A549 (cell line): ENCODE results near the gene DERL3. TPM values are rescaled to one million over a fixed set of nuclear protein-coding genes. Genes with fewer than 3 reads are reported as not detected.

Source experiments
- ATAC-seq, 2 experiments: fragments of 200-7000 bp in 1 of 2; fragments of >200 bp in 1 of 2; cut with Nextera tagmentation in 1 of 2; cut with Tn5 transposase in 1 of 2; 3 replicates each; pipeline versions ENCODE4 v1.8.0 to v1.9.1; 2018 to 2020; ENCODE audit warnings: mild to moderate bottlenecking in 1 of 2, moderate library complexity in 1 of 2
- CTCF ChIA-PET: fragments of 300-600 bp; sonication (Branson Sonifier 250); formaldehyde crosslinking; extraction: SDS; loops from one replicate; lab custom pipeline; 2021; ENCODE audit warnings: antibody characterized with exemption, inconsistent platforms; lab: Yijun Ruan, JAX
- POLR2A ChIA-PET: fragments of 350-600 bp; formaldehyde crosslinking; extraction: SDS; loops from one replicate; lab custom pipeline; 2021; ENCODE audit warnings: antibody characterized with exemption, inconsistent platforms; lab: Yijun Ruan, JAX
- DNase-seq, 2 experiments: peaks; one replicate each; pipeline versions ENCODE4 v3.0.0 to v3.0.0-alpha.2; 2011 to 2016; ENCODE audit warnings: low read depth in 1 of 2, low spot score in 1 of 2
- FAIRE-seq: peaks from 2 replicates; lab custom pipeline; 2011; peaks lifted over from hg19 to GRCh38; lab: Jason Lieb, UNC
- H3K27ac ChIP-seq, 2 experiments: fragments of >200 bp; sonication (Bioruptor Twin); formaldehyde crosslinking; 3 replicates each; pipeline ENCODE4 v1.5.1; 2016 to 2017
- H3K4me1 ChIP-seq: fragments of >200 bp; sonication (Bioruptor Twin); formaldehyde crosslinking; 3 replicates; pipeline ENCODE4 v1.6.1; 2016
- H3K4me2 ChIP-seq: fragments of >200 bp; sonication (Bioruptor Twin); formaldehyde crosslinking; 3 replicates; pipeline ENCODE4 v1.6.1; 2016
- H3K4me3 ChIP-seq: fragments of >200 bp; sonication (Bioruptor Twin); formaldehyde crosslinking; 3 replicates; pipeline ENCODE4 v1.5.1; 2016
- H3K9me3 ChIP-seq: fragments of >200 bp; sonication (Bioruptor Twin); formaldehyde crosslinking; 3 replicates; pipeline ENCODE4 v1.6.1; 2016
- BHLHE40 ChIP-seq: IDR thresholded peaks from 2 replicates; pipeline ENCODE4 v1.6.1; 2012; ENCODE audit warnings: low read depth, low read length, inconsistent platforms
- CBX8 ChIP-seq: fragments of 200-600 bp; sonication (generic); IDR thresholded peaks from 2 replicates; pipeline ENCODE4 v1.6.1; 2016
- CEBPB ChIP-seq, 2 experiments: fragments of >200 bp in 1 of 2; sonication (Bioruptor Twin) in 1 of 2; formaldehyde crosslinking in 1 of 2; IDR thresholded peaks; 2 replicates each; pipeline ENCODE4 v1.6.1; 2012 to 2016
- CHD4 ChIP-seq: fragments of 200-600 bp; sonication (generic); IDR thresholded peaks from 2 replicates; pipeline ENCODE4 v1.6.1; 2016; ENCODE audit warnings: antibody characterized with exemption, mild to moderate bottlenecking, borderline replicate concordance
- EHF ChIP-seq: fragments of 250-450 bp; sonication (Bioruptor Pico); IDR thresholded peaks from 2 replicates; pipeline ENCODE4 v1.5.0; 2020; ENCODE audit warnings: mild to moderate bottlenecking
- EHMT2 ChIP-seq: fragments of 200-600 bp; sonication (generic); IDR thresholded peaks from 2 replicates; pipeline ENCODE4 v1.6.1; 2016; ENCODE audit warnings: antibody characterized with exemption, low read depth, mild to moderate bottlenecking, moderate library complexity
- EP300 ChIP-seq, 2 experiments: fragments of >200 bp; sonication (Bioruptor Twin); formaldehyde crosslinking; IDR thresholded peaks; 2 replicates in 1 of 2; 3 replicates in 1 of 2; pipeline ENCODE4 v1.6.1; 2016 to 2017
- ESRRA ChIP-seq: fragments of 150-350 bp; IDR thresholded peaks from 2 replicates; pipeline ENCODE4 v1.6.1; 2014; ENCODE audit warnings: mild to moderate bottlenecking, low read length, borderline replicate concordance
- FOSB ChIP-seq: fragments of 250-450 bp; sonication (Bioruptor Pico); IDR thresholded peaks from 2 replicates; pipeline ENCODE4 v1.5.0; 2020; ENCODE audit warnings: mild to moderate bottlenecking, moderate library complexity
- FOSL2 ChIP-seq, 2 experiments: fragments of 450-650 bp in 1 of 2; fragments of >200 bp in 1 of 2; sonication (Bioruptor Twin) in 1 of 2; formaldehyde crosslinking; IDR thresholded peaks; 2 replicates each; pipeline versions ENCODE4 v1.5.0 to v1.6.1; 2016 to 2020; ENCODE audit warnings: mild to moderate bottlenecking in 1 of 2, moderate library complexity in 1 of 2
- FOXS1 ChIP-seq: fragments of 250-450 bp; sonication (Bioruptor Pico); IDR thresholded peaks from 2 replicates; pipeline ENCODE4 v1.5.0; 2020; ENCODE audit warnings: mild to moderate bottlenecking, moderate library complexity
- JUN ChIP-seq, 2 experiments: fragments of >200 bp; sonication (Bioruptor Twin); formaldehyde crosslinking; IDR thresholded peaks; 2 replicates in 1 of 2; 3 replicates in 1 of 2; pipeline ENCODE4 v1.6.1; 2016 to 2017
- JUNB ChIP-seq: fragments of >200 bp; sonication (Bioruptor Twin); formaldehyde crosslinking; IDR thresholded peaks from 2 replicates; pipeline ENCODE4 v1.6.1; 2016
- MAFK ChIP-seq: fragments of 450-650 bp; IDR thresholded peaks from 2 replicates; pipeline ENCODE4 v1.6.1; 2014; ENCODE audit not compliant: partially characterized antibody
- MAZ ChIP-seq: fragments of 150-350 bp; IDR thresholded peaks from 2 replicates; pipeline ENCODE4 v1.6.1; 2014; ENCODE audit warnings: antibody characterized with exemption, low read depth, low read length, borderline replicate concordance
- MYC ChIP-seq: IDR thresholded peaks from 2 replicates; pipeline ENCODE4 v1.6.1; 2012; ENCODE audit warnings: mild to moderate bottlenecking, inconsistent platforms, low read length, improper control_type of control experiment, borderline replicate concordance
- NPAS2 ChIP-seq: fragments of 250-450 bp; sonication (Bioruptor Pico); IDR thresholded peaks from 2 replicates; pipeline ENCODE4 v1.8.0; 2022; ENCODE audit warnings: mild to moderate bottlenecking, moderate library complexity, borderline replicate concordance
- POLR2AphosphoS2 ChIP-seq: conservative IDR thresholded peaks from 2 replicates; pipeline ENCODE4 v1.6.1; 2012; ENCODE audit warnings: low read length, improper control_type of control experiment, inconsistent platforms
- RARB ChIP-seq: fragments of 250-450 bp; sonication (Bioruptor Pico); IDR thresholded peaks from 2 replicates; pipeline ENCODE4 v1.8.0; 2021; ENCODE audit warnings: mild to moderate bottlenecking, moderate library complexity
- RCOR1 ChIP-seq: fragments of 150-350 bp; IDR thresholded peaks from 2 replicates; pipeline ENCODE4 v1.6.1; 2014; ENCODE audit warnings: antibody characterized with exemption, low read length, low read depth
- RFX5 ChIP-seq: fragments of 450-650 bp; IDR thresholded peaks from 2 replicates; pipeline ENCODE4 v1.7.1; 2014; ENCODE audit warnings: antibody characterized with exemption, mild to moderate bottlenecking, moderate library complexity
- SREBF2 ChIP-seq: fragments of 450-650 bp; IDR thresholded peaks from 2 replicates; pipeline ENCODE4 v1.6.1; 2014; ENCODE audit warnings: mild to moderate bottlenecking, moderate library complexity
- TFCP2L1 ChIP-seq: fragments of 250-450 bp; sonication (Bioruptor Pico); IDR thresholded peaks from 2 replicates; pipeline ENCODE4 v1.5.0; 2021; ENCODE audit warnings: mild to moderate bottlenecking
- TP53 ChIP-seq: fragments of 250-450 bp; sonication (Bioruptor Pico); IDR thresholded peaks from 2 replicates; pipeline ENCODE4 v1.5.0; 2021; ENCODE audit warnings: mild to moderate bottlenecking, moderate library complexity
- ZNF302 ChIP-seq: fragments of 250-450 bp; sonication (Bioruptor Pico); IDR thresholded peaks from 2 replicates; pipeline ENCODE4 v1.9.0; 2021; ENCODE audit warnings: inconsistent platforms, mild to moderate bottlenecking, moderate library complexity
- WGBS: methylation state at CpG from one replicate; pipeline ENCODE4 v1.1.6; 2017; ENCODE audit errors: missing lambda C conversion rate; 5-methylcytosine and 5-hydroxymethylcytosine counted together
- polyA plus RNA-seq, 4 experiments: library from polyadenylated mRNA; depleted of rRNA in 3 of 4; stranded (reverse); fragments of >200 nt; fragmentation: RNase III in 1 of 4; extraction: RNeasy Plus Mini Kit Qiagen cat#74134 plus additional on column Dnase treatment in 1 of 4; gene quantifications; 2 replicates in 3 of 4; 3 replicates in 1 of 4; pipeline ENCODE4 v1.2.3, GENCODE V29; 2011 to 2017
- TF ChIP-seq, protein P1 (sequence below): fragments of >200 bp; sonication (Bioruptor Twin); formaldehyde crosslinking; IDR thresholded peaks from 3 replicates; pipeline ENCODE4 v1.5.1; 2016
- TF ChIP-seq, protein P2 (sequence below): IDR thresholded peaks from 2 replicates; pipeline ENCODE4 v1.6.1; 2012
- TF ChIP-seq, protein P3 (sequence below): fragments of >200 bp; sonication (Bioruptor Twin); formaldehyde crosslinking; IDR thresholded peaks from 3 replicates; pipeline ENCODE4 v1.6.1; 2016
- TF ChIP-seq, protein P4 (sequence below): IDR thresholded peaks from 2 replicates; pipeline ENCODE4 v1.6.1; 2012
- TF ChIP-seq, protein P5 (sequence below): fragments of 150-350 bp; IDR thresholded peaks from 2 replicates; pipeline ENCODE4 v1.6.1; 2014; ENCODE audit warnings: low read depth, mild to moderate bottlenecking, low read length
- TF ChIP-seq, protein P6 (sequence below): fragments of 250-450 bp; sonication (Bioruptor Pico); IDR thresholded peaks from 2 replicates; pipeline ENCODE4 v1.5.0; 2020; ENCODE audit warnings: low read depth, mild to moderate bottlenecking, moderate library complexity

The DERL3 gene
- polyA plus RNA-seq, 2 of the 4 experiments (the other 2 are of a cell fraction): 0.08 to 0.40 TPM

DNA sequence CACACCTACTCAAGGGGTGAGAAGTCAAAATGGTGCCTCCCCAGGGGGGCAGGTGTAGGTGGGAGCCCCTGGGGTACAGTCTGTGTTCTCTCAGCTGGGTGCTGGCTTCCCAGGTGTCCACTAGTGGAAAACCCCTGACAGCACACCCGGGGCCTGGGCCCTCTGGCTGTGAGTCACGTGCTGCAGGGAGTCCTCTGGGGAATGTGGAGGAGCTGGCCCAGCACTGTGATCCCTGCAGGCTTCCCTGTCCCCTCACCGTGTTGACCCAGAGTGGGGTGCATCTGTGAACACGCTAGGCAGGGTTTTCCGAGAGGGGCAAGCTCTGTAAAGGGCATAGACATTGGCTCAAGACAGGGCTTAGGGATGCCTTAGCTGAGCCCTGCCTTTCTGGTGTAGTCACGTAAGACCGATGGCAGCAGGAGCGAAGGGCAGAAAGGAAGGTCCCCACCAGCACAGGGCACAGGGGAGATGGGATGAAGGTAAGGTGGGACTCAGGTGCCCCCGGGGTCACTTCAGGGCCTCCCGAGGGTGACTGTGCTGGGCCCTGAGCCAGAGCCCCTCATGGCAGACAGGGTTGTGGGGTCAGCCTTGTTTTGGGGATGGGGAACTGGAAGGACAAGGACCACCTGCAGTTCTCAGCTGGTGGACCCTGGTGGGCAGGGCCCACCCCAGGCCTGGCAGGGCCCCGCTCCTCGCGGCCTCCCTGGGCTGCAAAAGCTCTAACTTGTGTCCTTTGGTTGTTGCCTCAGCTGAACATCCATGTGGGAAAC is 14.1 kb downstream of the DERL3 start:
- Histone ChIP-seq H3K9me3 (no peaks in the 10 kb centered on the region), H3K4me3 (no peak overlapping the region), H3K27ac (no peak overlapping the region), H3K4me2 (no peak overlapping the region), H3K4me1 (no peaks in the 10 kb centered on the region)
- TF ChIP-seq FOXS1 (no peak), MAZ (no peak), FOSB (no peak), RARB (CRISPR knock-in tag) (no peak), NPAS2 (CRISPR knock-in tag) (no peak), TFCP2L1 (no peak), RCOR1 (no peak), ZNF302 (CRISPR knock-in tag) (no peak), EHF (CRISPR knock-in tag) (no peak), ESRRA (no peak), POLR2AphosphoS2 (no peak), BHLHE40 (no peak)
- TF ChIP-seq, protein P1, sequence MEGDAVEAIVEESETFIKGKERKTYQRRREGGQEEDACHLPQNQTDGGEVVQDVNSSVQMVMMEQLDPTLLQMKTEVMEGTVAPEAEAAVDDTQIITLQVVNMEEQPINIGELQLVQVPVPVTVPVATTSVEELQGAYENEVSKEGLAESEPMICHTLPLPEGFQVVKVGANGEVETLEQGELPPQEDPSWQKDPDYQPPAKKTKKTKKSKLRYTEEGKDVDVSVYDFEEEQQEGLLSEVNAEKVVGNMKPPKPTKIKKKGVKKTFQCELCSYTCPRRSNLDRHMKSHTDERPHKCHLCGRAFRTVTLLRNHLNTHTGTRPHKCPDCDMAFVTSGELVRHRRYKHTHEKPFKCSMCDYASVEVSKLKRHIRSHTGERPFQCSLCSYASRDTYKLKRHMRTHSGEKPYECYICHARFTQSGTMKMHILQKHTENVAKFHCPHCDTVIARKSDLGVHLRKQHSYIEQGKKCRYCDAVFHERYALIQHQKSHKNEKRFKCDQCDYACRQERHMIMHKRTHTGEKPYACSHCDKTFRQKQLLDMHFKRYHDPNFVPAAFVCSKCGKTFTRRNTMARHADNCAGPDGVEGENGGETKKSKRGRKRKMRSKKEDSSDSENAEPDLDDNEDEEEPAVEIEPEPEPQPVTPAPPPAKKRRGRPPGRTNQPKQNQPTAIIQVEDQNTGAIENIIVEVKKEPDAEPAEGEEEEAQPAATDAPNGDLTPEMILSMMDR: no peak
- TF ChIP-seq, protein P2, sequence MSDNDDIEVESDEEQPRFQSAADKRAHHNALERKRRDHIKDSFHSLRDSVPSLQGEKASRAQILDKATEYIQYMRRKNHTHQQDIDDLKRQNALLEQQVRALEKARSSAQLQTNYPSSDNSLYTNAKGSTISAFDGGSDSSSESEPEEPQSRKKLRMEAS: no peak
- TF ChIP-seq, protein P3, sequence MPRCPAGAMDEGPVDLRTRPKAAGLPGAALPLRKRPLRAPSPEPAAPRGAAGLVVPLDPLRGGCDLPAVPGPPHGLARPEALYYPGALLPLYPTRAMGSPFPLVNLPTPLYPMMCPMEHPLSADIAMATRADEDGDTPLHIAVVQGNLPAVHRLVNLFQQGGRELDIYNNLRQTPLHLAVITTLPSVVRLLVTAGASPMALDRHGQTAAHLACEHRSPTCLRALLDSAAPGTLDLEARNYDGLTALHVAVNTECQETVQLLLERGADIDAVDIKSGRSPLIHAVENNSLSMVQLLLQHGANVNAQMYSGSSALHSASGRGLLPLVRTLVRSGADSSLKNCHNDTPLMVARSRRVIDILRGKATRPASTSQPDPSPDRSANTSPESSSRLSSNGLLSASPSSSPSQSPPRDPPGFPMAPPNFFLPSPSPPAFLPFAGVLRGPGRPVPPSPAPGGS: no peak
- TF ChIP-seq, protein P4, sequence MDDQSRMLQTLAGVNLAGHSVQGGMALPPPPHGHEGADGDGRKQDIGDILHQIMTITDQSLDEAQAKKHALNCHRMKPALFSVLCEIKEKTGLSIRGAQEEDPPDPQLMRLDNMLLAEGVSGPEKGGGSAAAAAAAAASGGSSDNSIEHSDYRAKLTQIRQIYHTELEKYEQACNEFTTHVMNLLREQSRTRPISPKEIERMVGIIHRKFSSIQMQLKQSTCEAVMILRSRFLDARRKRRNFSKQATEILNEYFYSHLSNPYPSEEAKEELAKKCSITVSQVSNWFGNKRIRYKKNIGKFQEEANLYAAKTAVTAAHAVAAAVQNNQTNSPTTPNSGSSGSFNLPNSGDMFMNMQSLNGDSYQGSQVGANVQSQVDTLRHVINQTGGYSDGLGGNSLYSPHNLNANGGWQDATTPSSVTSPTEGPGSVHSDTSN: no peak
- TF ChIP-seq, protein P5, sequence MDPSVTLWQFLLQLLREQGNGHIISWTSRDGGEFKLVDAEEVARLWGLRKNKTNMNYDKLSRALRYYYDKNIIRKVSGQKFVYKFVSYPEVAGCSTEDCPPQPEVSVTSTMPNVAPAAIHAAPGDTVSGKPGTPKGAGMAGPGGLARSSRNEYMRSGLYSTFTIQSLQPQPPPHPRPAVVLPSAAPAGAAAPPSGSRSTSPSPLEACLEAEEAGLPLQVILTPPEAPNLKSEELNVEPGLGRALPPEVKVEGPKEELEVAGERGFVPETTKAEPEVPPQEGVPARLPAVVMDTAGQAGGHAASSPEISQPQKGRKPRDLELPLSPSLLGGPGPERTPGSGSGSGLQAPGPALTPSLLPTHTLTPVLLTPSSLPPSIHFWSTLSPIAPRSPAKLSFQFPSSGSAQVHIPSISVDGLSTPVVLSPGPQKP: no peak
- DNase-seq (no peak), FAIRE-seq (no peak), ATAC-seq (no peak)
- ChIA-PET CTCF (interaction anchor here (2.6 to 4.4 kb wide), 2 partner anchors 24 to 57 kb away, joined by 12 to 21 read pairs; partner anchors contain the start of gene CHCHD10), POLR2A (no interaction called here)
- whole genome bisulfite sequencing: 86% methylated on average over 4 of the region's 13 CpGs

DNA sequence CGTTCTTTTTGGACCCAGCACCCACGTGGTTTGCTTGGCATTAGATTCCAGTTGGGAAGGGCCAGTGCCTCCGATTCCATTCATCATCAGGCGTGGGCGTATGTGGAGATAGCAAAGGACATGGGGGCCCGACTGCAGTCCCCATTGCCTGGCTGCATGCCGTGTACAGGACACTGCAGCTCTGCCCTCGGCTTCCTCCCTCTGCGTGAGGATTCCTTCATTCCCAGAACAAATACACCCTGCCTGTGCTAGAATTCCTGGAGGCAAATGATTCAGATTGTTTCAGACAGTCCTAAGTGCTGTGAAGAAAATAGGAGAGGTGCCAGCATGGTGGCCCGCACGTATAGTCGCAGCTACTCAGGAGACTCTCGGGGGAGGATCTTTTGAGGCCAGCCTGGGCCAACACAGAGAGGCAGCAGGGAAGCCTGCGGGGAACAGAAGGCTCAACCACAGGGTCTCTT is 15.4 kb downstream of the DERL3 start:
- CTCF ChIA-PET: interaction anchor here (1.1 to 4.4 kb wide), 3 partner anchors 8 to 55 kb away, joined by 3 to 21 read pairs (median 12); partner anchors contain the start of gene CHCHD10
- no peak for FAIRE-seq

More for the DNA sequence above, 15.4 kb downstream of the DERL3 start:
- ATAC-seq (no peak), DNase-seq (no peak)
- H3K9me3 ChIP-seq: no peaks in the 10 kb centered on the region
- H3K27ac ChIP-seq: no peak overlapping the region
- H3K4me2 ChIP-seq: no peak overlapping the region
- no peaks in the 10 kb centered on the region for H3K4me1 ChIP-seq
- POLR2A ChIA-PET: interaction anchor here (1.9 kb wide), 1 partner anchor 34 kb away, joined by 6 read pairs; the partner anchor contains the start of gene SLC2A11
- no peak for TF ChIP-seq EHMT2
- TF ChIP-seq MYC: no peak
- TF ChIP-seq JUNB: no peak
- TF ChIP-seq SREBF2: no peak
- no peak for TF ChIP-seq POLR2AphosphoS2
- TF ChIP-seq, protein P6, sequence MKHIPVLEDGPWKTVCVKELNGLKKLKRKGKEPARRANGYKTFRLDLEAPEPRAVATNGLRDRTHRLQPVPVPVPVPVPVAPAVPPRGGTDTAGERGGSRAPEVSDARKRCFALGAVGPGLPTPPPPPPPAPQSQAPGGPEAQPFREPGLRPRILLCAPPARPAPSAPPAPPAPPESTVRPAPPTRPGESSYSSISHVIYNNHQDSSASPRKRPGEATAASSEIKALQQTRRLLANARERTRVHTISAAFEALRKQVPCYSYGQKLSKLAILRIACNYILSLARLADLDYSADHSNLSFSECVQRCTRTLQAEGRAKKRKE (CRISPR knock-in tag): no peak
- TF ChIP-seq RFX5: no peak
- no peak for TF ChIP-seq EP300 (IDR thresholded peaks at IDR 0.05)
- no peak for TF ChIP-seq MAFK
- no peak for TF ChIP-seq TP53 (CRISPR knock-in tag)
- TF ChIP-seq EHF (CRISPR knock-in tag): no peak
- TF ChIP-seq CHD4: no peak
- TF ChIP-seq CEBPB (IDR thresholded peaks at IDR 0.05): no peak
- TF ChIP-seq JUN (IDR thresholded peaks at IDR 0.05): no peak
- TF ChIP-seq FOSL2 (IDR thresholded peaks at IDR 0.05): no peak
- TF ChIP-seq FOSL2 (CRISPR knock-in tag; IDR thresholded peaks at IDR 0.05): no peak
- TF ChIP-seq CBX8: no peak
- TF ChIP-seq MAZ: no peak
- H3K4me3 ChIP-seq: no peak overlapping the region
- WGBS: 93% methylated on average over 9 of the region's 14 CpGs
